Activated CD8-positive, alpha-beta memory T cell treated with anti-CD3 and anti-CD28 coated beads, Interleukin-2, amount 50 U/mL, for 48 hours (primary cell): ENCODE data around the gene CABP4.
"Not testable (repeated sequence)": the region's sequence is repeated elsewhere in the genome, so short reads cannot be mapped to it uniquely, and the experiment has no call there.

ENCODE experiments used
- DNase-seq: peaks from one replicate; pipeline ENCODE4 v3.0.0-alpha.2; 2020

CABP4 gene

DNA sequence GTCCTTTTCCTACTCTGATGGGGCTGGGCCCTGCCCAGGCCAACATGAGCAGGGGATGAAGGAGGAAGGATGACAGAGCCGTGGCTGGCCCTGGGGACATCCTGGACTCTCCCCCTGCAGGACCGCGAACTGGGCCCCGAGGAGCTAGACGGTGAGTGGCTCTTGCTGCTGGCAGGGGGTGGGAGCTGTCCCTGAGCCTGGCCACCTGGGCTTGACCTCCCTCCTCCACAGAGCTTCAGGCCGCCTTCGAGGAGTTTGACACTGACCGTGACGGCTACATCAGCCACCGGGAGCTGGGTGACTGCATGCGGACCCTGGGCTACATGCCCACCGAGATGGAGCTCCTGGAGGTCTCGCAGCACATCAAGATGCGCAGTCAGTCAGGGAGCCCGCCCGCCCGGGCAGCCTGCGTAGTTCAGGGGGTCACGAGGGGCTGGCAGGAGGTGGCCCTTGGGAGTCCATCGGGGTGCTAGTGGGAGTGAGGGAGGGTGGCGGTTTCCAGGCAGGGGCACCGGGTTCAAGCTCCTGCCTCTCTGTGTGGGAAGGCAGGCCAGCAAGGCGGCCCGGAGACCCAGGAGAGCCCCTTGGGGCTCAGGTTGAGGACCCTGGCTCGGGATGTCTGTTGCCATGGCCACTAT is 1.0 kb downstream of the CABP4 start:
- no peak for DNase-seq

DNA sequence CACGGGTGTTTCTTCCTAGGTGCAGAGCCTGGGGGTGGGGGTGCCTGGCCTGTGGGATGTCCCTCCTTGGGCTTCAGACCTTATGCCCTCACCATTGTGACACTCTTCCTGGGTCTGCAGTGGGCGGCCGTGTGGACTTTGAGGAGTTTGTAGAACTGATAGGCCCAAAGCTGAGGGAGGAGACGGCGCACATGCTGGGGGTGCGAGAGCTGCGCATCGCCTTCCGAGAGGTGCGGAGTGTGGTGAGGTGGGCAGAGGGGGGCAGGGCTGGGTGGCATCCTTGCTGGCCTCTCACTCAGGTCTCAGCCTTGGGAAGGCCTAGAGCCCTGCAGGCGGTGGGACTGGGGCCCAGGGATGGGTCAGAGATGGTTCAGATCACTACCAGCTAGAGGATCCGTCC is 2.3 kb downstream of the CABP4 start:
- no peak for DNase-seq

- no peak for DNase-seq
Observed at GRCh38 chr11:67458266-67458665, 3.1 kb downstream of the CABP4 start.

- no peak for DNase-seq
Observed at GRCh38 chr11:67463186-67463585, 8.0 kb downstream of the CABP4 start.

DNA sequence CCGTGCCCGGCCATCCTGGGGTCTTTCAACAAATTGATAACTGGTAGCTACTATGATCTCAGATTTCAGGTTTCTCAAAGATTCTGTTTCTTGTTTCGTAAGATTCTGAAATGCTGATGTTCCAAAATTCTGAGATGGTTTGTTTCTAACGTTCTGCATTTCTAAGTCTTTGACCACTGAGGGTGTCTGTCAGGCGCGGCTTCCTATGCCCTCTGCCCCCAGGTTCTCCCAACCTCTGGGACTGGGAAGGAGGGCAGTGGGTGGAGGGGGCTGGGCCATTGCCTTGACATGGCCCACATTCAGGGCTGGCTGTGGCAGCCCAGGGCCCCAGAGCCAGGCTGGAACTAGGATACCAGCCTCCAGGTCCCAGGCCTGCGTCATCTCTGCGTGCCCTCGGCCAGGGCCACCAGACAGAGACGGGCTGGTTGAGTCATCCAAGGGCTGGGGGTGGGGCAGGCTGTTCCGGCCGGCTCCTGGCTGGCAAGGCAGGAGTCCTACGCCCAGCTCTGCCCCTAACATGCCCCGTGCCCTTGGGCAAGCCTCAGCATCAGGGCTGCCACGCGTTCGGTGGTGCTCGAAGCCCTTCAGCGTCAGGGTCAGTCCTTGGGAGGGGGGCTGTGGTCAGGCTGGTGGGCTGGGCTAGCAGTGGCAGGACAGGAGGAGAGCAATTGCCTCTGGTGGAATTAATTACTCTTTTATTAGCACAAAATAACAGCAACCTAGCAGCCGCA is 8.7 kb downstream of the CABP4 start:
- no peak for DNase-seq

DNA sequence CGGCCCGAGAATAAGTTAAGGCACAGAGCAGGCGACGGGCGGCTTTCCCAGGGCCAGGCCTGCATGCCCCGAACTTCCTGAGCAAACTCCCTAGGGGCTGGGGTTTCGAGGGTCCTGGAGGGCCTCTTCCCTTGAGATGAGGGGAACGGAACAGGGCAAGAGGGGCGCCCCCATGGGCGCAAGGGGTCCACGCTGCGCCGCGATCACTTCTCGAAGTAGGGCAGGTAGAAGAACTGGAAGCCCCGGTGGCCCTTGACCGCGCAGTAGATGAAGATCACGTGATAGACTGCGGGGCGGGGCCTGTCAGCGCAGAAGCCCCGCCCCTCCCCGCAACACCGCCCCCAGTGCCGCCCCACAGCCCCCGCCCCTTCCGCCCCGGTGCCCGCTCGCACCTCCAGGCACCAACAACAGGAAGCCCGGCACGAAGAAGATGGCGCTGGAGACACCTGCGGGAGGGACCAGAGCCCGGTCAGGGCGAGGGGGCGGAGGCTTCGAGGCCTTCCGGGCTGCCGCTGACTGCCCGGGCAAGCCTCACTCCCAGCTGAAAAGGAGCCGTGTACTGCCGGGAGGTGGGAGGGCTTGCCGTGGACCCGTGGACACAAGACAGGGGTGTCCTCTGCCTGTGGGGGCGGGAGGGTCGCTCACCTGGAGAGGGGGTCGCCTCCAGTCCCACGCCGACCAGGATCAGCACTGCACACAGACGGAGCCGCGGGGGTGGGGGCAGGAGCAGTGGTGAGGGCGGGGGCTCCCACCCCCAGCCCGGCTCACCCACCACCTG is 9.4 kb downstream of the CABP4 start:
- peak; percentile 94 for DNase-seq

GRCh38 chr11:67465189-67465510 is 10.0 kb downstream of the CABP4 start:
- no peak for DNase-seq

DNA sequence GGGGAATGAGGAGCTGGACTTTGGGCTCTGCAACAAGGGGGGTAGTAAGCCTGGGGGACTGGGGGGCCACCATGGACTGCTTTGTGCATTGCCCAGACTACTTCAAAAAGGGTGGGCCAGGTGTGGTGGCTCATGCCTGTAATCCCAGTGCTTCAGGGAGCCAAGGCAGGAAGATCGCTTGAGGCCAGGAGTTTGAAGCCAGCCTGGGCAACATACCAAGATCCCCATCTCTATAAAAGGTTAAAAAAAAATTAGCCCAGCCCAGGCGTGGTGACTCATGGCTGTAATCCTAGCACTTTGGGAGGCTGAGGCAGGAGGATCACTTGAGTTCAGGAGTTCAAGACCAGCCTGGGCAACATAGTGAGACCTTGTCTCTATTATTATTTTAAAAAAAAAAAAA is 10.4 kb downstream of the CABP4 start:
- DNase-seq, result not testable (repeated sequence)

DNA sequence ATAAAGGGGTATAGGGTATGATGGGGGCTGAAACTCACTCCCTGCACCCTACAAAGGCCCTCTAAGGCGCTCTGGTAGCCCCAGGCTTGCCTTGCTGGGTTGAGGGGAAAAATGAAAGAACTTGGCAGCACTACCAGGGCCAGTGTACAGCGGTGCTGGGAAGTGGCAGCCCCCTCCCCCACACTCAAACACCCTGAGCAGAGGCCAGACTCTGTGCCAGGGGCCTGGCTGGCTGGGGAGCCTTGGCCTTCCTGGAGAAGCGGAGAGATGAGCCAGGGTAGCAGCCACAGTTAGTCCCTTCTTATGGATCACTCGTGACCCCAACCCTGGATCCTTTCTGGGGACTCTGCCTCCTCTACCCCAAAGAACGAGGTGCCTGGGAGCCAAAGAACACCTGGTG is 11.2 kb downstream of the CABP4 start:
- no peak for DNase-seq

GRCh38 chr11:67466962-67467771 is 12.0 kb downstream of the CABP4 start:
- no peak for DNase-seq

- DNase-seq, result no peak
Observed at GRCh38 chr11:67468056-67468455, 12.9 kb downstream of the CABP4 start.

GRCh38 chr11:67468456-67468758 is 13.3 kb downstream of the CABP4 start:
- no peak for DNase-seq

- peak; percentile 99 for DNase-seq
Observed at GRCh38 chr11:67468759-67469507, 13.8 kb downstream of the CABP4 start, which contains the start of gene TMEM134. TMEM134 (minus strand) TSS chr11:67469251; CDS start chr11:67469192, 59 bp downstream.

- no peak for DNase-seq
Observed at GRCh38 chr11:67469508-67469811, 14.3 kb downstream of the CABP4 start.

DNA sequence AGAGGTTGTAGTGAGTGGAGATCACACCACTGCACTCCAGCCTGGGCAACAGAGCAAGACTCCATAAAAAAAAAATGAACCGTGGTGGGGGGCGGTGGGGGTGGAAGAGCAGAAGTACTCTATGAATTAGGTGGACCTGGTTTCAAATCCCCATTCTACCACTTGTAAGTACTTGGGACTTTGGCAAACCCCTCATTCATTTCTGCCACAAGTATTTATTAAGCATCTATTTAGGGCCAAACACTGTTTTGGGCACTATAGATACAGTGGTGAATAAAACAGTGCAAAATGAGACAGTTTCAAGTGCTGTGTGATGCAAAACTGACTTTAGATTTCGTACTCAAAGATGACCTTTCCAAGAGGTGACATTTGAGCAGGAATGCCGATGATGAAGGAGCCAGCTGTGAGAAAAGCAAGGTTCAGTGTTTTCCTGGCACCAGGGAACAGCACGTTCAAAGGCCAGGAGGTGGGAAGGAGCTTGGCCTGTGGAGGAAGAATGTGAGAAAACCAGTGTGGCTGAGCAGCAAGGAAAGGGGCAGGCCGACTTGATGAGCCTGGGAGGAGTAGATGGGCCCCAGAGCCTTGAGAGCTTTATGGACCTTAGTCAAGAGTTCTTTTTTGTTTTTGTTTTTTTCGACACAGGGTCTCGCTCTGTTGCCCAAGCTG is 15.3 kb downstream of the CABP4 start:
- DNase-seq, result no peak

- no peak for DNase-seq
Observed at GRCh38 chr11:67472882-67473281, 17.7 kb downstream of the CABP4 start.

GRCh38 chr11:67476692-67477091 is 21.5 kb downstream of the CABP4 start:
- DNase-seq, result not testable (repeated sequence)

GRCh38 chr11:67477344-67478050 is 22.3 kb downstream of the CABP4 start:
- DNase-seq, result not testable (repeated sequence)

DNA sequence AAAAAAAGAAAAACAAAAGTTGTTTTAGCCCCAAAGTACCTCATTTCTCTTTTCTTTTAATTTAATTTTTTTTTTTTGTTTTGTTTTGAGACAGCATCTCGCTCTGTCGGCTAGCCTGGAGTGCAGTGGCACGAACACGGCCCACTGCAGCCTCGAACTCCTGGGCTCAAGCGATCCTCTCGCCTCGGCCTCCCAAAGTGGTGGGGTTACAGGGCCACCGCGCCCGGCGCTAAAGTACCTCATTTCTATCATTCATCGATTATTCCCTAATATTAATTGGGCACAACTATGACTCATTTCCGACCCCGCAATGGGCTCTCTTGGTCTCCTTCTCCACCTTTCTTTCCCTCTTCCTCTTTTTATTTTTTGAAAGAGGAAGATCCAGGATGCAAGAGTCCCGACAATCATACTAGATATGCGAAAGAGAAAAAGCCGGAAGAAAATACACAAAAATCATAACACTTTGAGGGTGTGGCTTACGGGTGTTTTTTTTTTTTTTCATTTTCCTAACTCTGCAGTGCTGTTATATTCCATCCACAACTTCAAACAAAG is 27.2 kb downstream of the CABP4 start:
- DNase-seq, result no peak

DNA sequence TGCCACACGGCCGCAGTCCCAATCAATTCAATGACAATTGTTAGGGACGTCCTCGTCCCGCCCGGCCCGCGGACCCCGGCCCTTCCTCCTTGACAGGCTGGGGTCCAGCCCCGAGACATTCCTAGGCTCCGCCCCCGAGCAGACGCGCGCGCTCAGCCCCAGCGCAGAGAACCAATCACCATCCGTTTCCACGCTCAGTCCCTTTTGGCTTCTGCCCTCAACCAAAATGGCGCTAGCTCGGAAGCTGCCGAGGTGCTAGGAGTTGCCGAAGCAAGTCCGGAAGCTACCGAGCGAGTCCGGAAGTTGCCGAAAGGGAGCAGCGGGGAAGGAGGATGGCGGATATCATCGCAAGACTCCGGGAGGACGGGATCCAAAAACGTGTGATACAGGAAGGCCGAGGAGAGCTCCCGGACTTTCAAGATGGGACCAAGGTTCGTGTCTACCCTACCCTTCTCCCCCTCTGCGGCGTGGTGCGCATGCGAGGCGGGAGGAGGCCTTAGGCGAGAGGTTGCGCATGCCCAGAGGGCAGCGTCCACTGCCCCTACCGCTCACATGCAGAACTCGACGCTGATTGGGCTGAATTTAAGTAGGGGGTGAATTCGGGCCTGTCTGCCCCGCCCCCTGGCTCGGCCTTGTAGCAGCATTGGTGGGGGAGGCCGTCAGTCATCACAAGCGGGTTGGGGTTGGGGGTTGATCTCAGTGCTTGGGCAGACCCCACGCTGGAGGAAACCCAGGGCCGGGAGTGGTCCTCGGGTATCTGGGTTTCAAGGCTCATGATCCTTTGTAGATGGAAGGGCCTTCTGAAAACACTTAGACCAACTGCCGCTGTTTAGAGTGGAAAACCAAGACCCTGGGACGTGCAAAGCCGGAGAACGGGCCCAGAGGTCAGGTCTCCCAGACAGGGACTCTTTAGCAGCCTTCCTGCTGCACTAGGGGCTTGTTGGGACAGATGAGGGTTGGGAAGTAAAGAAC is 28.0 kb downstream of the CABP4 start, which contains the start of gene AIP:
AIP (plus strand) TSS at position 200 of the 972 bp plus-strand sequence; CDS start at position 333, 133 bp downstream.
- peak; percentile 96 for DNase-seq
